Hematopoietic multipotent progenitor cell (in vitro differentiated cells): ENCODE results near the gene RPL13A. TPM values are rescaled to one million over a fixed set of nuclear protein-coding genes. Genes with fewer than 3 reads are reported as not detected.
"Not testable (repeated sequence)": the region's sequence is repeated elsewhere in the genome, so short reads cannot be mapped to it uniquely, and the experiment has no call there.

Experiments
- DNase-seq, 3 donors: peaks; one replicate each; pipeline ENCODE4 v3.0.0-alpha.2; 2011 to 2015; ENCODE audit warnings: low read depth in 2 of 3, low spot score in 2 of 3
- total RNA-seq: library from RNA; depleted of rRNA; stranded (reverse); fragments of >200 nt; gene quantifications from one replicate; pipeline ENCODE4 v1.2.3, GENCODE V29; 2012

The RPL13A gene
- total RNA-seq, 1 donor = 5,678 TPM

- no peak for DNase-seq
Observed at GRCh38 chr19:49455773-49456172, 31.6 kb upstream of the RPL13A start.

GRCh38 chr19:49456326-49456725, 31.1 kb upstream of the RPL13A start:
- DNase-seq = no peak

- no peak for DNase-seq
Observed at GRCh38 chr19:49458567-49458903, 28.9 kb upstream of the RPL13A start.

- no peak for DNase-seq
Observed at GRCh38 chr19:49459388-49459787, 28.0 kb upstream of the RPL13A start.

GRCh38 chr19:49461130-49461529, 26.3 kb upstream of the RPL13A start:
- not testable (repeated sequence) for DNase-seq

GRCh38 chr19:49461656-49462055, 25.8 kb upstream of the RPL13A start:
- DNase-seq = no peak

GRCh38 chr19:49462492-49462891, 24.9 kb upstream of the RPL13A start:
- DNase-seq = no peak

GRCh38 chr19:49463960-49464740, 23.3 kb upstream of the RPL13A start:
- no peak for DNase-seq

GRCh38 chr19:49465371-49465770, 22.0 kb upstream of the RPL13A start:
- DNase-seq = no peak

- DNase-seq = no peak
Observed at GRCh38 chr19:49468199-49468598, 19.2 kb upstream of the RPL13A start.

- peak; percentile 85 to 93 (median 93) for DNase-seq
Observed at GRCh38 chr19:49468746-49469447, 18.5 kb upstream of the RPL13A start.

GRCh38 chr19:49469828-49470614, 17.4 kb upstream of the RPL13A start:
- DNase-seq = peak; percentile 73 to 97 (median 94)

GRCh38 chr19:49470615-49470978, 16.8 kb upstream of the RPL13A start:
- no peak for DNase-seq

GRCh38 chr19:49472936-49473335, 14.5 kb upstream of the RPL13A start:
- no peak for DNase-seq

GRCh38 chr19:49473501-49473867, 13.9 kb upstream of the RPL13A start:
- not testable (repeated sequence) for DNase-seq

- peak; percentile 90 to 95 (median 92) for DNase-seq
Observed at GRCh38 chr19:49473868-49474541, 13.4 kb upstream of the RPL13A start, which contains the start of gene FLT3LG. Gene FLT3LG (plus strand): TSS chr19:49474215. CDS start chr19:49474640, 425 bp downstream.

- no peak for DNase-seq
Observed at GRCh38 chr19:49474542-49474924, 12.9 kb upstream of the RPL13A start.

- no peak for DNase-seq
Observed at GRCh38 chr19:49475191-49475917, 12.1 kb upstream of the RPL13A start.

- peak in 2 of 3 donors; percentile 73 to 74 for DNase-seq
Observed at GRCh38 chr19:49475995-49476880, 11.2 kb upstream of the RPL13A start.
